HG03457 (cell line): ENCODE data around the gene EPDR1.

Experiments
- ATAC-seq: cut with Tn5 transposase; IDR thresholded peaks from one replicate; pipeline ENCODE4 v1.9.1; 2021; ENCODE audit warnings: moderate number of reproducible peaks; ENCODE audit not compliant: unreplicated experiment

The EPDR1 gene

GRCh38 chr7:37920305-37920848, at the start of gene EPDR1:
TSS of gene EPDR1 (plus strand) at chr7:37920640. CDS start at chr7:37920940, 300 bp downstream.
- ATAC-seq = peak; percentile 46

GRCh38 chr7:37882086-37882485, 38.4 kb upstream of the EPDR1 start:
- no peak for ATAC-seq

- ATAC-seq = no peak
These were observed 27.1 kb upstream of the EPDR1 start for GRCh38 chr7:37893359-37893758.

GRCh38 chr7:37894671-37895070, 25.8 kb upstream of the EPDR1 start:
- no peak for ATAC-seq

- ATAC-seq = no peak
These were observed 20.7 kb upstream of the EPDR1 start for GRCh38 chr7:37899712-37900247.

GRCh38 chr7:37901236-37901827, 19.1 kb upstream of the EPDR1 start:
- no peak for ATAC-seq

- ATAC-seq = no peak
These were observed 18.4 kb upstream of the EPDR1 start for GRCh38 chr7:37901890-37902524.

GRCh38 chr7:37908221-37908788, 12.1 kb upstream of the EPDR1 start:
- no peak for ATAC-seq

- no peak for ATAC-seq
These were observed 7.7 kb upstream of the EPDR1 start for GRCh38 chr7:37912756-37913155.

- ATAC-seq = no peak
These were observed 5.0 kb upstream of the EPDR1 start for GRCh38 chr7:37915438-37915837.

GRCh38 chr7:37916017-37916672, 4.3 kb upstream of the EPDR1 start:
- ATAC-seq = no peak

- ATAC-seq = no peak
These were observed 3.5 kb upstream of the EPDR1 start, which contains the start of gene SFRP4 for GRCh38 chr7:37916673-37917660. TSS of gene SFRP4 (minus strand) at chr7:37916817. CDS start at chr7:37916537, 280 bp downstream.

- ATAC-seq = no peak
These were observed 1.9 kb upstream of the EPDR1 start for GRCh38 chr7:37918526-37918925.

GRCh38 chr7:37920849-37921805, 687 bp downstream of the EPDR1 start:
- ATAC-seq = peak; percentile 37

GRCh38 chr7:37921876-37922275, 1.4 kb downstream of the EPDR1 start:
- ATAC-seq = no peak

- no peak for ATAC-seq
These were observed 3.6 kb downstream of the EPDR1 start for GRCh38 chr7:37923996-37924395.

GRCh38 chr7:37924491-37925041, 4.1 kb downstream of the EPDR1 start:
- no peak for ATAC-seq

- no peak for ATAC-seq
These were observed 5.2 kb downstream of the EPDR1 start for GRCh38 chr7:37925620-37926019.
